Measurements from ENCODE around the gene RAB7B. TPM values are rescaled to one million over a fixed set of nuclear protein-coding genes. Genes with fewer than 3 reads are reported as not detected.

RAB7B gene
- total RNA-seq, 1 experiment from 2014 or later, result 3.6 TPM

GRCh38 chr1:205992218-205992882, 10.8 kb downstream of the RAB7B start:
- H3K4me1 Mint-ChIP-seq (ENCODE audit: insufficient read depth, unreplicated experiment), result peaks cover 8% of the 10 kb centered on the region
- POLR2A ChIA-PET, result interaction anchor here (0.9 to 4.5 kb wide), 6 partner anchors 8 to 114 kb away, joined by 3 to 28 read pairs (median 3); partner anchors contain the start of gene RAB7B
- no peak overlapping the region for H3K4me3 Mint-ChIP-seq (ENCODE audit: unreplicated experiment)
- no peak for TF ChIP-seq CTCF (IDR thresholded peaks at IDR 0.05; ENCODE audit: unreplicated experiment)
- DNase-seq (ENCODE audit: unreplicated experiment), result no peak
- H3K27me3 Mint-ChIP-seq (ENCODE audit: insufficient read depth, unreplicated experiment), result no peaks in the 10 kb centered on the region
- no peak overlapping the region for H3K27ac Mint-ChIP-seq (ENCODE audit: low read depth, unreplicated experiment)
- CTCF ChIA-PET, result interaction anchor here (0.6 to 5.3 kb wide), 14 partner anchors 8 to 817 kb away, joined by 3 to 45 read pairs (median 5); partner anchors contain the start of gene RAB7B
- no TSS peak for BruUV-seq (replicated peaks)
- no peaks in the 10 kb centered on the region for H3K9me3 Mint-ChIP-seq (ENCODE audit: unreplicated experiment)
- peaks cover 31% of the 10 kb centered on the region for H3K36me3 Mint-ChIP-seq (ENCODE audit: insufficient read depth, unreplicated experiment)
- intact Hi-C loops (cut with micrococcal nuclease), result no loop called here

- intact Hi-C loops (cut with micrococcal nuclease), result no loop called here
- CTCF ChIA-PET, result interaction anchor here (0.6 to 5.3 kb wide), 13 partner anchors 8 to 332 kb away, joined by 3 to 45 read pairs (median 4); no protein-coding TSS in a partner anchor
- Mint-ChIP-seq H3K4me1 (ENCODE audit: insufficient read depth, unreplicated experiment) (peaks cover 8% of the 10 kb centered on the region), H3K4me3 (ENCODE audit: unreplicated experiment) (no peak overlapping the region), H3K36me3 (ENCODE audit: insufficient read depth, unreplicated experiment) (peaks cover 36% of the 10 kb centered on the region), H3K9me3 (ENCODE audit: unreplicated experiment) (no peaks in the 10 kb centered on the region), H3K27me3 (ENCODE audit: insufficient read depth, unreplicated experiment) (no peaks in the 10 kb centered on the region), H3K27ac (ENCODE audit: low read depth, unreplicated experiment) (no peak overlapping the region)
- no peak for TF ChIP-seq CTCF (IDR thresholded peaks at IDR 0.05; ENCODE audit: unreplicated experiment)
- DNase-seq (ENCODE audit: unreplicated experiment), result no peak
- BruUV-seq (replicated peaks), result no TSS peak
- POLR2A ChIA-PET, result interaction anchor here (0.5 to 4.5 kb wide), 4 partner anchors 9 to 1060 kb away, joined by 3 to 28 read pairs (median 3); partner anchors contain the start of genes RAB7B and YOD1
These were observed 12.0 kb downstream of the RAB7B start for GRCh38 chr1:205991237-205991636.

DNA sequence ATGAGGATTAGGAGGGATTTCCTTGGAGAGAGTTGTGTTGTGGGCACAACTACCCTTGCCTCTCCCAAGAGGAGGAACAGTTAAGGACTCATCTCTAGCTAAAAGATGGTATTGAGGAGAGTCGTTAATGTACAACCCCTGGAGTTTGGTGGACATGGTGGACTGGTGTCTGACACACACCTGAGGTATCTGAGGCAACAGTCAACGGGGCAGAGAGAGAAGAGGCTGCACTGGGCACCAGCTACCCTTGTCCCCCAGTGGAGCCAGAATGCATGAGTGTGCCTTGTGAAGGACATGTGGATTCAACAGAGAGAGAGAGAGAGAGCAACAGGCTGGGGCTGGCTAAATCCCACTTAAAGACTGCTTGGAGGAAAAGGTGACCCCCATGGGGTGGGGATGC, 13.0 kb downstream of the RAB7B start:
- no peak overlapping the region for H3K4me3 Mint-ChIP-seq (ENCODE audit: unreplicated experiment)
- H3K27ac Mint-ChIP-seq (ENCODE audit: low read depth, unreplicated experiment), result no peak overlapping the region
- no TSS peak for BruUV-seq (replicated peaks)
- peaks cover 8% of the 10 kb centered on the region for H3K4me1 Mint-ChIP-seq (ENCODE audit: insufficient read depth, unreplicated experiment)
- H3K27me3 Mint-ChIP-seq (ENCODE audit: insufficient read depth, unreplicated experiment), result no peaks in the 10 kb centered on the region
- intact Hi-C loops (cut with micrococcal nuclease), result no loop called here
- no peaks in the 10 kb centered on the region for H3K9me3 Mint-ChIP-seq (ENCODE audit: unreplicated experiment)
- H3K36me3 Mint-ChIP-seq (ENCODE audit: insufficient read depth, unreplicated experiment), result peaks cover 36% of the 10 kb centered on the region
- ChIA-PET CTCF (interaction anchor here (0.6 to 5.3 kb wide), 6 partner anchors 9 to 120 kb away, joined by 3 to 45 read pairs (median 5); no protein-coding TSS in a partner anchor), POLR2A (interaction anchor here (1.1 to 4.5 kb wide), 2 partner anchors 10 to 13 kb away, joined by 3 to 28 read pairs; partner anchors contain the start of gene RAB7B)
- TF ChIP-seq CTCF (IDR thresholded peaks at IDR 0.05; ENCODE audit: unreplicated experiment), result no peak
- DNase-seq (ENCODE audit: unreplicated experiment), result no peak

DNA sequence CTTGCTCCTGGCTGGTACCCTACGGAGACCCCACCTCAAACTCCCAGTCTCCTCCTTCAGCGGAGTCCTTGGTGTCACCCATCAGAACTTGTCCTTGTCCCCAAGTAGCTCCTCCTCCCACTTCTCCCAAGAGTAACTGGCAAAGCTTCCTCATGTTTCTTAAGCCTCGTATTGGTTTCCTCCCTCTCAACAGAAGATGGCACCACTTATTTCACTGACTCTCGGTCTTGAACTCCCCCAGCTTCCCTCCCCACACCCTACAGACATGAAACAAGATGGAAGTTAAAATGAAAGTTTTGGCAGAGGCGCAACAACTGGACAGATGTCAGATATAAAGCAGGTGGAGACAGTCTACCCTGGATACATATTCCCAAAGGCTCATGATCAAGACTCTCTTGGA, 13.4 kb downstream of the RAB7B start:
- ChIA-PET CTCF (interaction anchor here (0.6 to 5.3 kb wide), 5 partner anchors 9 to 116 kb away, joined by 3 to 45 read pairs (median 4); no protein-coding TSS in a partner anchor), POLR2A (interaction anchor here (0.7 to 4.5 kb wide), 3 partner anchors 10 to 82 kb away, joined by 3 to 28 read pairs (median 3); partner anchors contain the start of gene RAB7B)
- no peak for TF ChIP-seq CTCF (IDR thresholded peaks at IDR 0.05; ENCODE audit: unreplicated experiment)
- peaks cover 12% of the 10 kb centered on the region for H3K4me1 Mint-ChIP-seq (ENCODE audit: insufficient read depth, unreplicated experiment)
- H3K9me3 Mint-ChIP-seq (ENCODE audit: unreplicated experiment), result no peaks in the 10 kb centered on the region
- no peak overlapping the region for H3K27ac Mint-ChIP-seq (ENCODE audit: low read depth, unreplicated experiment)
- H3K36me3 Mint-ChIP-seq (ENCODE audit: insufficient read depth, unreplicated experiment), result peaks cover 36% of the 10 kb centered on the region
- no TSS peak for BruUV-seq (replicated peaks)
- intact Hi-C loops (cut with micrococcal nuclease), result no loop called here
- H3K27me3 Mint-ChIP-seq (ENCODE audit: insufficient read depth, unreplicated experiment), result no peaks in the 10 kb centered on the region
- DNase-seq (ENCODE audit: unreplicated experiment), result no peak
- no peak overlapping the region for H3K4me3 Mint-ChIP-seq (ENCODE audit: unreplicated experiment)
